MM.1S (cell line): Measurements from ENCODE around the gene TMEM250.
"Not testable (repeated sequence)": the region's sequence is repeated elsewhere in the genome, so short reads cannot be mapped to it uniquely, and the experiment has no call there.

Source experiments
- DNase-seq: peaks from one replicate; pipeline ENCODE4 v3.0.0-alpha.2; 2015
- H2AFZ ChIP-seq: fragments of 300-600 bp; sonication (generic); 2 replicates; pipeline ENCODE4 v1.6.0; 2016; ENCODE audit warnings: antibody characterized with exemption, low read length
- H3F3A ChIP-seq: fragments of 300-600 bp; sonication (generic); 2 replicates; pipeline ENCODE4 v1.6.1; 2016; ENCODE audit warnings: mild to moderate bottlenecking, antibody characterized with exemption, low read length, moderate library complexity, mixed read lengths; ENCODE audit not compliant: insufficient read depth
- H3K27ac ChIP-seq: fragments of 300-600 bp; sonication (generic); 2 replicates; pipeline ENCODE4 v1.5.1; 2016; ENCODE audit warnings: mild to moderate bottlenecking, low read length
- H3K27me3 ChIP-seq: fragments of 300-600 bp; sonication (generic); replicated peaks from 2 replicates; pipeline ENCODE4 v1.6.0; 2016; ENCODE audit warnings: low read length; ENCODE audit not compliant: insufficient read depth
- H3K36me3 ChIP-seq: fragments of 300-600 bp; sonication (generic); replicated peaks from 2 replicates; pipeline ENCODE4 v1.6.1; 2016; ENCODE audit warnings: mild to moderate bottlenecking, low read length, mixed read lengths; ENCODE audit not compliant: insufficient read depth
- H3K4me1 ChIP-seq: fragments of 300-600 bp; sonication (generic); 2 replicates; pipeline ENCODE4 v1.6.1; 2016; ENCODE audit warnings: low read length, mixed read lengths
- H3K4me2 ChIP-seq: fragments of 300-600 bp; sonication (generic); 2 replicates; pipeline ENCODE4 v1.6.0; 2016; ENCODE audit warnings: low read depth, low read length
- H3K4me3 ChIP-seq: fragments of 300-600 bp; sonication (generic); 2 replicates; pipeline ENCODE4 v1.5.1; 2016; ENCODE audit warnings: low read length, mixed read lengths
- H3K79me2 ChIP-seq: fragments of 300-600 bp; sonication (generic); 2 replicates; pipeline ENCODE4 v1.6.1; 2016; ENCODE audit warnings: mixed run types, low read length, mixed read lengths
- H3K9ac ChIP-seq: fragments of 300-600 bp; sonication (generic); 2 replicates; pipeline ENCODE4 v1.6.1; 2016; ENCODE audit warnings: low read length, mixed read lengths
- H3K9me2 ChIP-seq: fragments of 300-600 bp; sonication (generic); replicated peaks from 2 replicates; pipeline ENCODE4 v1.6.1; 2016; ENCODE audit warnings: mild to moderate bottlenecking, low read length, mixed read lengths; ENCODE audit not compliant: insufficient read depth
- H3K9me3 ChIP-seq: fragments of 300-600 bp; sonication (generic); replicated peaks from 2 replicates; pipeline ENCODE4 v1.6.1; 2016; ENCODE audit warnings: mild to moderate bottlenecking, low read length, mixed read lengths; ENCODE audit not compliant: insufficient read depth
- H4K20me1 ChIP-seq: fragments of 300-600 bp; sonication (generic); 2 replicates; pipeline ENCODE4 v1.6.1; 2016; ENCODE audit warnings: mild to moderate bottlenecking, low read length, moderate library complexity, mixed read lengths; ENCODE audit not compliant: insufficient read depth
- EZH2 ChIP-seq: fragments of 300-600 bp; sonication (generic); optimal IDR thresholded peaks from 2 replicates; pipeline ENCODE3; 2017; ENCODE audit warnings: low read depth, mild to moderate bottlenecking, antibody characterized with exemption, low read length, mixed read lengths
- EZH2phosphoT487 ChIP-seq: fragments of 300-600 bp; sonication (generic); IDR thresholded peaks from 2 replicates; pipeline ENCODE4 v1.6.1; 2018; ENCODE audit warnings: antibody characterized with exemption, low read length
- TF ChIP-seq, protein P1 (sequence below): fragments of 300-600 bp; sonication (generic); IDR thresholded peaks from 2 replicates; pipeline ENCODE4 v1.5.1; 2016; ENCODE audit warnings: antibody characterized with exemption, low read length, mixed read lengths

TMEM250 gene

DNA sequence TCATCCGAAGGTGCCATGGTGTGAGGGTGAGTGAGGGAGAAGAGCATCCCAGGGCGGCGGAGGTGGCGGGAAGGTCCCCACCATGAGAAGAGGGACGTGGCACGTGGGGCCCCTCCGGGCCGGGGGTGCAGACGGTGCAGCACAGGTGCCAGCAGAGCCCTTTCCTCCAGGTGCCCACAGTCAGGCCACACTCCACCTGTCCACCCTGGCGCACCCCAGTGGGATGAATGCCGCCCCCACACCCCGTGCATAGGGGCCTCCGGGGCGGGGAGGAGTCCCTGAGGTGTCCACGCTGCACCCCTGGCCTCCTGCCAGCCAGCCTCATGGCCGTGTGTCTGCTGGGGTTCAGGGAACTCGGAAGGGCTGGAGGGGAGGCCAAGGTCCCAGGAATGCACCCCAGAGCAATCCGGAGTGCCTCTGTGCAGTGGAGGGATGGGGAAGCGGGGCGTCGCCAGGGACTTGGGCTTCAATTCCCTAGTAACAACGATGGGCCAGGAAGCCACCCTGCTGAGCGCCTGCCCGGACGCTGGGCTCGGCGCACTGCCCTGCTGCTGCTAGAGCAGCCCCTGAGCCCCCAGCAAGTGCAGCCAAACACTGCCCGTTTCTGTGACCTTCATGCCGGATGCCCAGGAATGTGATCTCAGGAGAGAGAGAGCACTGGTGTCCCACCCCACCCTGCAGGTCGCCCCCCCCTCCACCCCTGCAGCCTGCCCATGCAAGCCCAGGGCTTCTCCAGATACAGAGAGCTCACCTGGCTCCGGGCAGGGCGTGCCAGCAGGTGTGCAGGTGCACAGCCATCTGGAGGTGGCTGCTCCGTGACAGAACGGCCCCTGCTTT is 14.8 kb downstream of the TMEM250 start:
- peak; percentile 45 for DNase-seq
- no peak overlapping the region for H3K9ac ChIP-seq
- H3F3A ChIP-seq = no peaks in the 10 kb centered on the region
- no peak overlapping the region for H3K4me3 ChIP-seq
- peak overlapping the region; percentile 5; the same call in 1 of the 2 replicates for H3K4me2 ChIP-seq
- TF ChIP-seq EZH2phosphoT487 (no peak), EZH2 (no peak)
- TF ChIP-seq, protein P1, sequence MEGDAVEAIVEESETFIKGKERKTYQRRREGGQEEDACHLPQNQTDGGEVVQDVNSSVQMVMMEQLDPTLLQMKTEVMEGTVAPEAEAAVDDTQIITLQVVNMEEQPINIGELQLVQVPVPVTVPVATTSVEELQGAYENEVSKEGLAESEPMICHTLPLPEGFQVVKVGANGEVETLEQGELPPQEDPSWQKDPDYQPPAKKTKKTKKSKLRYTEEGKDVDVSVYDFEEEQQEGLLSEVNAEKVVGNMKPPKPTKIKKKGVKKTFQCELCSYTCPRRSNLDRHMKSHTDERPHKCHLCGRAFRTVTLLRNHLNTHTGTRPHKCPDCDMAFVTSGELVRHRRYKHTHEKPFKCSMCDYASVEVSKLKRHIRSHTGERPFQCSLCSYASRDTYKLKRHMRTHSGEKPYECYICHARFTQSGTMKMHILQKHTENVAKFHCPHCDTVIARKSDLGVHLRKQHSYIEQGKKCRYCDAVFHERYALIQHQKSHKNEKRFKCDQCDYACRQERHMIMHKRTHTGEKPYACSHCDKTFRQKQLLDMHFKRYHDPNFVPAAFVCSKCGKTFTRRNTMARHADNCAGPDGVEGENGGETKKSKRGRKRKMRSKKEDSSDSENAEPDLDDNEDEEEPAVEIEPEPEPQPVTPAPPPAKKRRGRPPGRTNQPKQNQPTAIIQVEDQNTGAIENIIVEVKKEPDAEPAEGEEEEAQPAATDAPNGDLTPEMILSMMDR = no peak
- H3K4me1 ChIP-seq = peaks cover 12% of the 10 kb centered on the region
- no peaks in the 10 kb centered on the region for H4K20me1 ChIP-seq
- H3K36me3 ChIP-seq = no peaks in the 10 kb centered on the region
- no peak overlapping the region for H3K27ac ChIP-seq
- no peaks in the 10 kb centered on the region for H3K79me2 ChIP-seq
- H2AFZ ChIP-seq = no peak overlapping the region
- no peaks in the 10 kb centered on the region for H3K9me3 ChIP-seq
- peaks cover 53% of the 10 kb centered on the region for H3K27me3 ChIP-seq
- H3K9me2 ChIP-seq = no peaks in the 10 kb centered on the region

DNA sequence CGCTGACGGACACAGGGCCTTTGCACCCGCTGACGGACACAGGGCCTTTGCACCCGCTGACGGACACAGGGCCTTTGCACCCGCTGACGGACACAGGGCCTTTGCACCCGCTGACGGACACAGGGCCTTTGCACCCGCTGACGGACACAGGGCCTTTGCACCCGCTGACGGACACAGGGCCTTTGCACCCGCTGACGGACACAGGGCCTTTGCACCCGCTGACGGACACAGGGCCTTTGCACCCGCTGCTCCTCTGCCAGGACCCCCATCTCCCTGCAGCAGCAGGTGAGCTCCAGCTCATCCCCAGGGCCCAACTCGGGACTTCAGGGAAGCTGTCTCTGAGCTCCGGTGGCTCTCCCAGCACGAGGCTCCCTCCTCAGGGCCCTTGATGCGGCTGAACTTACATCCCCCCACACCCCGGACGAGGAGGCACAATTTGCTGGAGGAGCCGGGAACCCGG is 17.0 kb downstream of the TMEM250 start:
- peaks cover 12% of the 10 kb centered on the region for H3K4me1 ChIP-seq
- not testable (repeated sequence) for H3K4me3 ChIP-seq, H3K9me3 ChIP-seq, H3F3A ChIP-seq, H3K79me2 ChIP-seq, H3K36me3 ChIP-seq, H3K4me2 ChIP-seq, H4K20me1 ChIP-seq, H3K9ac ChIP-seq, H2AFZ ChIP-seq, H3K27ac ChIP-seq, DNase-seq, H3K9me2 ChIP-seq
- peaks cover 73% of the 10 kb centered on the region for H3K27me3 ChIP-seq

DNA sequence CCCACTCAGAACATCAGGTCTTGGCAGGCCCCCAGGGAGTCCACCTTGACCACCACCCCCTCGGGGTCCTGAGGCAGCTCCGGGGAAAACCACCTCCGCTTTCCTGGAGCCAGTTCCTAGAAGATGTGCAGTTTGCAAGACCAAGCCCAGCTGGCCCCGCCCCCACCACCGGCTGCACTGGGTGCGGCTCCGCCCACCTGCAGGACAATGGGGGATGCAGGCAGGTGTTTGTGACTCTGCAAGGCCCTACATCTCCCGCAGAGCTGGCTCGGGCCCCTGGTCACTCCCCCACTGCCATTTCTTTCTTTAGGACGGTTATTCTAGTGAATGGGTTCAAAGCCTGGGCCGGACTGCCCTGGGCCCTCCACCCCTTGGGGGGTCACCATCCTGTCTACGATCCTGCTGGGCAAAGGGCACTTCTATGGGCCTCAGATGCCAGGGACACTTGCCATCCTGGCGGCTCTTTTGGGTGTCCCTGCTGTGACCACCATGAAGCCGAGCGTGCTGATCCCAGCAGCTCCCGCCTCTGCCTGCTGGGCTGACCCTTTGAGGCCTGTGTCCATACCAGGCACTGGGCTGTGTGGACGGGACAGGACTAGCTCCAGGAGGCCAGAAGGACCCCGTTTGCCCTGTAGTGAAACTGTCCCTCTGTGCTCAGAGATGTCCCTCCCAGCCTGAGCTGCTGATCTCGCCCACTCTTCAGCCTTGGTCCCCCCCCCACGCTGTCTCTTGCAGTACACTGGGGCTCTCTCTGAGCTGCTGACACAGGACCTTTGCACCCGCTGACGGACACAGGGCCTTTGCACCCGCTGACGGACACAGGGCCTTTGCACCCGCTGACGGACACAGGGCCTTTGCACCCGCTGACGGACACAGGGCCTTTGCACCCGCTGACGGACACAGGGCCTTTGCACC is 17.7 kb downstream of the TMEM250 start:
- Histone ChIP-seq H3K4me1 (peaks cover 12% of the 10 kb centered on the region), H3K9me3 (no peaks in the 10 kb centered on the region), H3K9ac (no peak overlapping the region), H2AFZ (no peak overlapping the region), H3K9me2 (no peaks in the 10 kb centered on the region), H3K79me2 (no peaks in the 10 kb centered on the region), H3K36me3 (no peaks in the 10 kb centered on the region), H3K27ac (no peak overlapping the region), H3K27me3 (peaks cover 79% of the 10 kb centered on the region), H3F3A (no peaks in the 10 kb centered on the region), H3K4me2 (no peak overlapping the region), H3K4me3 (no peak overlapping the region), H4K20me1 (no peaks in the 10 kb centered on the region)
- DNase-seq = no peak
- TF ChIP-seq, protein P1 = no peak
- TF ChIP-seq EZH2 (no peak), EZH2phosphoT487 (no peak)
